ENCODE results near the gene CDHR3.

DNA sequence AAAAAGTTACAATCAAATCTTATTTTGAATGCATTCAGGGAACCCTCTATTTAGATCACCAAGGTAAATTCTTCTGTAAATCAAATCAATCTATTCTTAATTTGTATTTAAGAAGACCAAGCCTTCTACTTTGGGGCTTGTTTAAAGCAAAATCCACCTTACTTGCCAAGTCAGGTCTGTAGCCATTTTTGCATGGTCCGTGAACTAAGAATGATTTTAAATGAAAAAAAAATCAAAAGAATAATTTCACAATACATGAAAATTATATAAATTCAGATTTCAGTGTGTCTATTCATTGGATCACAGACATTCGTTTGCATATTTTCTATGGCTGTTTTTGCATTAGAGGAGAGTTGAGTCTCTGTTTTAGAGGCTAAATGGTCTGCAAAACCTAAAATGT lies 89.6 kb downstream of the CDHR3 start:
- TF ChIP-seq CTCF (IDR thresholded peaks at IDR 0.05) (no peak), POLR2A (IDR thresholded peaks at IDR 0.05) (no peak)

Data from gastroesophageal sphincter (tissue), 3 donors.